Pulmonary artery endothelial cell (primary cell): ENCODE data around the gene GNA14. TPM values are rescaled to one million over a fixed set of nuclear protein-coding genes. Genes with fewer than 3 reads are reported as not detected.
"Not testable (repeated sequence)": the region's sequence is repeated elsewhere in the genome, so short reads cannot be mapped to it uniquely, and the experiment has no call there.

Experiments used
- DNase-seq: peaks from one replicate; pipeline ENCODE4 v3.0.0-alpha.2; 2011; ENCODE audit warnings: low read depth, low spot score
- total RNA-seq: library from RNA; depleted of rRNA; stranded (reverse); fragments of >200 nt; gene quantifications from 2 replicates; pipeline ENCODE4 v1.2.3, GENCODE V29; 2014

GNA14 gene
- total RNA-seq, 1 donor from 2014 or later: 3.2 TPM

- DNase-seq: no peak
Measured at GRCh38 chr9:77643871-77644270, 4.3 kb downstream of the GNA14 start.

- DNase-seq: no peak
Measured at GRCh38 chr9:77640741-77641580, 7.2 kb downstream of the GNA14 start.

GRCh38 chr9:77632652-77633051, 15.5 kb downstream of the GNA14 start:
- DNase-seq: no peak

DNA sequence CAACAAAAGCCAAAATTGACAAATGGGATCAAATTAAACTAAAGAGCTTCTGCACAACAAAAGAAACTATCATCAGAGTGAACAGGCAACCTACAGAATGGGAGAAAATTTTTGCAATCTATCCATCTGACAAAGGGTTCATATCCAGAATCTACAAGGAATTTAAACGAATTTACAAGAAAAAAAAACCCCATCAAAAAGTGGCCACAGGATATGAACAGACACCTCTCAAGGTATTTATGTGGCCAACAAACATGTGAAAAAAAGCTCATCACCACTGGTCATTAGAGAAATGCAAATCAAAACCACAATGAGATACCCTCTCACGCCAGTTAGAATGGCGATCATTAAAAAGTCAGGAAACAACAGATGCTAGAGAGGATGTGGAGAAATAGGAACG, 19.3 kb downstream of the GNA14 start:
- not testable (repeated sequence) for DNase-seq

- peak; percentile 52 for DNase-seq
Measured at GRCh38 chr9:77616191-77616590, 31.9 kb downstream of the GNA14 start.

DNA sequence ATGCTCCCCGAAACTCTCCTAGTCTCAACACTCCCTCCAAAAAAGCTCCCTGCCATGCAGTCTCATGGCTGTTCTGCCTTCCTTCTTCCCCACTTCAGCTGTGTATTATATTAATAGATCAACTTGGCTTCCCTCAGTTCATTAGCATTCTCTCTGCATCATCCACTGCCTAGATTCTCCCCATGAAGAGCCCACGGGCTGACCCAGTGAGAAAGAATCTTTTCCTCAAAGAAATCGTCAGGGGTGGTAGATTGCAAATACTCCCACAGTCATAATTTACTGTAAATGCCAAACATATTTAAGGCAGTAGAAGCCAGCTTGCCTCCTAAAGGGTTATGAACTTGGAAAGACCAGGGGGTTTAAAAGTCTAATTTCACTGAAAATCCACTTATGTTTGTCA, 33.5 kb downstream of the GNA14 start:
- DNase-seq: no peak

GRCh38 chr9:77606526-77606925, 41.6 kb downstream of the GNA14 start:
- no peak for DNase-seq

DNA sequence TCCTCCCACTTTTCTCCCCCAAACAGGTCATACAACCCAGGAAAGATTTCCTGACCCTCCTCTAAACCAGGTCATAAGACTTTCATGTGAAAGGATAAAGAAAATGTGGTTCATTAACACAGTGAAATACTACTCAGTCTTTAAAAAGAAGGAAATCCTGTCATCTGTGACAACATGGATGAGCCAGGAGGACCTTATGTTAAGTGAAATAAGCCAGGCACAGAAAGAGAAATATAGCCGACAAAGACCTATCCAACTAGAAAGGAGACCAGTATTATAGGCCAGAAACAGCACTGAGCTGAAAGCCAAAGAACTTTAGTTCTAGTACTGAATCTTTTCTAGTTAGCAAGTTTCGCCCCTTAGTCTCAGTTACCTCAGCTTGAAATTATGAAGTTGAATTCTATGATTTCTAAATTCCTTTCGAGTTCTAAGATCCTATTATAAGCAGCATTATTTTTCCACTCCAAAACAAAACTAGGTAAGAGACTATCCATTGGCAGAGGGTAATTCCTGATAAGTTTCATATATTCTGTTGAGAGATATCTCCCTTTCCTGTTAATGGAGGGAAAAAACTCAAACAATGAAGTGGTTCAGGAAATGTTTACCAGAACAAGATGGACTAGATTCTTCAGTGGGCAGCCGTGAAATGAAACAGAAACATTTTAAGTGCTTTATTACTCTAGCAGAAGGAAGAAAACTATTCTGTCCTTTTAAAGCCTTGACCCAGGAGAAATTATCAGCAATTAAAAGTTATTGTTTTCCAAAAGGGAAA, 42.5 kb downstream of the GNA14 start:
- DNase-seq: no peak

DNA sequence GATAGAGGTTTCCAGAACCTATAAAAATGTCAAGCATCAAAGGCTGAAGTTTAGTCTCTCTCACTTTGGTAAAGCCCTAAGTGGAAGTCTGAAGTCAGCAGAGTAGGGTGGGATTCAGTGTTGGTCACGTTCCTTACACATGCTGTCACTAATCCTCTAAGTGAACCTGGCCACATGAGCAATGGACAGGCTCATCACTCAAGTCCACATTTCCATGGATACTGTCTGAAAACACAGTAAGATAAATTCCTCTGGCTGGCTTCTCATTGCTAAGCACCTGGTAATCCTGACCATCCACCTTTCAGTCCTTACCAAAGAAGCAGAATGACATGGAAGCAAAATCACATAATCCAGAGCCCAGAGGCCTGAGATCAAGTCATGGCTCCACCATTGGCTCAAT, 43.8 kb downstream of the GNA14 start:
- no peak for DNase-seq

DNA sequence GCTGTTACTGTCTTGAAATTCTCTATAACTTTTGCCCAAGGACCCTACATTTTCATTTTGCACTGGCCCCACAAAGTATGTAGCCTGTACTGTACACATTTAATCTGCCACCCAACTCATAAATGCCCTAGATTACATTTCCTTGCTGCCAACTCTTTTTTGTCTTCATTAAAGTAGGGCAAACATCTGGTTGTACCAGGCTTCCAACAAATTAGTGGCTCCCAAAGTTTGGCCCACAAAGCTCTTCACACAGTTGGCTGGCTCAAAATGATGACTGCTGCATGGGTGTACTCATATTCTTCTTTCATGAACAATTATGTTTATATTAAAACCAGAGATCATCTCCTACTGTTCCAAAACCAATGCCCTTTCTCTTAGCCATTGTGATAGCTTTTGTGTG, 45.3 kb downstream of the GNA14 start:
- DNase-seq: no peak

DNA sequence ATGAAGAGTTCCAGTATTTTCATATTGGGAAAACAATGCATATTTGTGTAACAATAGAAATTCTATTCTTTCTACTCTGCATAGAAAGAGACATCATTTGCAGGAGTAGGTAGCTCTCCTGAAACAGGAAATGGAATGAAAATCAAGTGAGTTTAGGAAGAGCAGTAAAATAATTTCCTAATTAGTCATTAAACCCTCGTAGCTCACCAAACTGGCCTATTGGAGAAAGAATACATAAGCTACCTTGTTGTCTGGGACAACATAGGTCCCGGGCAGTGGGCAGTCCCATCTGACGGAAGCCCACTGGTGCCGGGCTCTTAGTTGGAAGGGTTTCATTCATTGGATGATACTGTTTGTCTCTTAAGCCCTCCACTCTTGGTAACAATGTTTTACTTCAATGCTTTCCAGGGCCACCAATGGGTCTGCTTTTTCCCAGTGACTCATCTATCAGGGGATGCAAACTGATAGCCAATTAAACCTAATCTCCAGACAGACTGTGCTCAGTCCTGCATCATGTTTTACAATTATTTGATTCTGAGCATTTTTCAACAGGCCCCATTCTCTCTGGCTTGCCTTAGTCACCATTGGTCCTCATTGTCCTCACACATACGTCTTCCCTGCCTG, 46.5 kb downstream of the GNA14 start:
- no peak for DNase-seq

- no peak for DNase-seq
Measured at GRCh38 chr9:77600810-77601209, 47.3 kb downstream of the GNA14 start.

DNA sequence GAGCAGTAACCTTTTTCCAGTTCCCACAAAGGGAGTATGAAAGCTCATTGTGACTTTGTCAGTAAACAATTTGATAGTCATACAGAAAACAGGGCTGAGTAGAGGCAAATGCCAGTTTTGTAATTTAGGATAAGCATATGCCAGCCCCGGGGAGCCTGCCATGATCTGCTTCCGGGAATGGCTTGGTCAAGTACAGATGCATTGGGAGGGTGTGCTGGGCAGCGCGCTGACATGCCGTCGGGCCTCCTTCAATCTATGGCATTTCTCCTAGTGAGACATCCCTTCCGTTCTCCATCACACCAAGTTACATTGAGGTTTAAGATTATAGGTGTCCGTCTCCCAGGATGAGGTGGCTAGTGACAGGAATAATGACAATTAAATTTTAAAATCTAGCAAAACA, 48.6 kb downstream of the GNA14 start:
- DNase-seq: no peak

GRCh38 chr9:77598991-77599390, 49.1 kb downstream of the GNA14 start:
- DNase-seq: no peak

GRCh38 chr9:77598524-77598923, 49.6 kb downstream of the GNA14 start:
- peak; percentile 83 for DNase-seq

GRCh38 chr9:77597057-77597456, 51.1 kb downstream of the GNA14 start:
- no peak for DNase-seq

DNA sequence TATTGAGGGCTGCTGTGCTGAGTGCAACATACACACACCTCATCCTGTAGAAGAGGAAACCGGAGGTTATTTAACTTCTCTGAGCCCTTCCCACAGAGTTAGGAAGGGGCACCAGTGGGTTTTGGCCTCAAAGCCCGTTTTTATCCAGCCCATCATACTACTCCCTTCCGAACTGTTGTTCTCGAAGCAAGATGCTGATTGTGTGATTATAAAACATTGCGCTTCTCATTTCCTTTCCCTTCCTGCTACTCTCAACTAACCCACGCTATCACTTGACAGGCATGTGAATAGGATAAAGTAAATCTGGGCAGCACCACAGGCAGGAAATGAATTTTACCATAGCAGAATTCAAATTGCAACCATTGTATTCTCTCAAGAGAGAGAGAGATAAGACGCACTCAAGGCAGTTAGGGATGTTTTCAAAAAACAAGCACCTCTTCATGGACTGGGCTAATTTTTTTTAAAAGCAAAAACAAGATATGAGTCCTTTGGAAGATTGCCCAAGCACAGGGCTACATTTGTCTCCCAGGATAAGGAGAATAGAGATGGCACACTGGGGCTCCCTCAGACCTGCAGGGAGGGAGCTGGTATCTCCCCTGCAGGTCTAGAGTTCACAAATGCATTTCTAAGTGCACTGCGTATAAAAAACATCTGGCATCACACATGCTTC, 52.6 kb downstream of the GNA14 start:
- DNase-seq: peak; percentile 91

DNA sequence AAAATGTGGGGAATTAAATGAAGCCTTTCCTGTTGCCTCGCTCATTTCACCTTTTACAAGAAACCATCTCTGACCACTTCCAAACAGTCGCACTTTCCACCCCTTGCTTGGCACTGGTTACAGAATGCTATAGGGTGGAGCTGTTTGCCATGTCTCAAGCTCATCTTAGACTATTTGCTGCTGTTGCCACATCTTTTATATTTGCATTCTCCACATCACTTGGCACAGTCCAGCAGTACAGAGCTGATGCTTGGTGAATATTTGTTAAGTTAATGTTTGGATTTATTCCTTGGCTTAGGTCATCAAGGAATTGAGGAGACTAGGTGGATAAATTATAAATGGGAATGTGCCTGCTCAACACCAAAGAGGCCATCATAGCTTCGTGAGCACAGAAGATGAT, 53.2 kb downstream of the GNA14 start:
- no peak for DNase-seq

- no peak for DNase-seq
Measured at GRCh38 chr9:77593528-77593927, 54.6 kb downstream of the GNA14 start.

DNA sequence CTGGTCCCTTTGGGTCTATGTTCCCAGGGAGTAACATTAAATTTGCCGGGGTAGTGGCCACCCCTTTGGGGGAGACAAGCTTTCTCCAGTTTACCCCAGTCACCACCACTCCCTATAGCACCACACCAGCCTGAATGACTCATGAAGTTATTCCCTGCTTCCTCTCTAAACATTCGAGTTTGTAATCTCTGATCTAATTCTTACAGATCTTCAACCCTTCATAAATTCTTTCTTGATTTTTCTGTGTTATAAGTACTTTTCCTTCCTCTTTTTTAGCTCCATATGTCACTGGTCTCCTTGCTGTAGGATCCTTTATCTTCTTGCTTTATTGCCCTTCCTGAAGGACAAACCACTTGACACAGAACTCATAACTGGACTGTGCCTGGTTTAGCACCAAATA, 55.6 kb downstream of the GNA14 start:
- DNase-seq: no peak

- no peak for DNase-seq
Measured at GRCh38 chr9:77589046-77589795, 58.9 kb downstream of the GNA14 start.
